Breast epithelium (tissue), 4 donors: ENCODE results near the gene KCTD15. TPM values are rescaled to one million over a fixed set of nuclear protein-coding genes. Genes with fewer than 3 reads are reported as not detected.

Experiments
- DNase-seq, 2 donors: peaks; one replicate each; pipeline ENCODE4 v3.0.0-alpha.2; 2019; ENCODE audit warnings: low spot score in 2 of 2
- H3K27ac ChIP-seq, 2 donors: fragments of 200-600 bp; sonication (generic) in 1 of 2; one replicate each; pipeline ENCODE4 v1.5.1; 2016 to 2019; ENCODE audit warnings: mild to moderate bottlenecking in 1 of 2
- H3K27me3 ChIP-seq, 2 donors: fragments of 200-600 bp; sonication (generic) in 1 of 2; one replicate each; pipeline versions ENCODE4 v1.5.1 to v1.6.0; 2017 to 2019; ENCODE audit warnings: control low read depth in 1 of 2, mild to moderate bottlenecking in 1 of 2
- H3K36me3 ChIP-seq: fragments of 200-600 bp; one replicate; pipeline ENCODE4 v1.5.1; 2019
- H3K4me1 ChIP-seq, 2 donors: fragments of 200-600 bp; sonication (generic); one replicate each; pipeline ENCODE4 v1.5.1; 2016 to 2019; ENCODE audit warnings: control low read depth in 1 of 2
- H3K4me3 ChIP-seq, 3 donors: fragments of 200-600 bp; sonication (generic); 1 replicate in 2 of 3; 2 replicates in 1 of 3; pipeline ENCODE4 v1.5.1; 2016 to 2019; ENCODE audit warnings: mild to moderate bottlenecking in 3 of 3, moderate library complexity in 2 of 3
- H3K9me3 ChIP-seq, 2 donors: fragments of 200-600 bp; sonication (generic) in 1 of 2; one replicate each; pipeline ENCODE4 v1.5.1; 2016 to 2019; ENCODE audit warnings: control low read depth in 1 of 2
- POLR2A ChIP-seq: fragments of 450-650 bp; IDR thresholded peaks from one replicate; pipeline ENCODE4 v1.6.1; 2016; ENCODE audit warnings: antibody characterized with exemption, mild to moderate bottlenecking, moderate library complexity
- POLR2AphosphoS5 ChIP-seq, 3 donors: sonication (generic); formaldehyde crosslinking; IDR thresholded peaks; one replicate each; pipeline ENCODE4 v1.6.1; 2017; ENCODE audit warnings: antibody characterized with exemption in 3 of 3
- intact Hi-C: fragments of 100-400 bp; cut with DNase I; formaldehyde crosslinking; loops from one replicate; pipeline ENCODE4 v1.15.1; 2023; ENCODE audit warnings: low total_unique reads
- total RNA-seq, 3 donors: library from RNA; depleted of rRNA; stranded (reverse); fragments of >200 nt; gene quantifications; one replicate each; pipeline ENCODE4 v1.1.0, GENCODE V29; 2016
- TF ChIP-seq, protein P1 (sequence below), 3 donors: fragments of 450-650 bp; IDR thresholded peaks; one replicate each; pipeline ENCODE4 v1.5.1; 2016 to 2017; ENCODE audit warnings: antibody characterized with exemption in 3 of 3, mild to moderate bottlenecking in 3 of 3, moderate library complexity in 3 of 3

KCTD15 gene
- total RNA-seq, 3 donors from 2014 or later, result 14.6 to 52.4 (median 36.1) TPM

DNA sequence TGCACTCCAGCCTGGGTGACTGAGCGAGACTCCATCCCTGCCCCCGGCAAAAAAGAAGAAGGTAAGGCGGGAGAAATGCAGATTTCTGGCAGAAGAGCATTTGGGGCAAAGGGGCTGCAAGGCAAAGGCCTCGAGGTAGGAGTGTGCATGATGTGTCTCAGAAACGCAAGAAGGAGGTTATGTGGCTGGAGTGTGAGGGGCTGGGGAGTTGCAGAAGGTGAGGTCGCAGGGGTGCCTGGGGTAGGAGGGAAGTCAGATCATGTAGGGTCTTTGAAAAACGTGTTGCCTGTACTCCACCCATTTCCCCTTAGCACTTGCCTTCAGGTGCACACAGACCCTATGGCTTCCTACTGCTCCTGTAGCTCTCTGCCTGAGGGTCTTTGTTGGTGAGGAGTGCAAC is 29.9 kb downstream of the KCTD15 start:
- H3K4me3 ChIP-seq, result no peak overlapping the region
- no peaks in the 10 kb centered on the region for H3K9me3 ChIP-seq
- no peaks in the 10 kb centered on the region for H3K36me3 ChIP-seq
- DNase-seq, result no peak
- no peak overlapping the region for H3K27ac ChIP-seq
- TF ChIP-seq POLR2A, result no peak
- no peak for TF ChIP-seq POLR2AphosphoS5 (IDR thresholded peaks at IDR 0.05)
- TF ChIP-seq, protein P1, sequence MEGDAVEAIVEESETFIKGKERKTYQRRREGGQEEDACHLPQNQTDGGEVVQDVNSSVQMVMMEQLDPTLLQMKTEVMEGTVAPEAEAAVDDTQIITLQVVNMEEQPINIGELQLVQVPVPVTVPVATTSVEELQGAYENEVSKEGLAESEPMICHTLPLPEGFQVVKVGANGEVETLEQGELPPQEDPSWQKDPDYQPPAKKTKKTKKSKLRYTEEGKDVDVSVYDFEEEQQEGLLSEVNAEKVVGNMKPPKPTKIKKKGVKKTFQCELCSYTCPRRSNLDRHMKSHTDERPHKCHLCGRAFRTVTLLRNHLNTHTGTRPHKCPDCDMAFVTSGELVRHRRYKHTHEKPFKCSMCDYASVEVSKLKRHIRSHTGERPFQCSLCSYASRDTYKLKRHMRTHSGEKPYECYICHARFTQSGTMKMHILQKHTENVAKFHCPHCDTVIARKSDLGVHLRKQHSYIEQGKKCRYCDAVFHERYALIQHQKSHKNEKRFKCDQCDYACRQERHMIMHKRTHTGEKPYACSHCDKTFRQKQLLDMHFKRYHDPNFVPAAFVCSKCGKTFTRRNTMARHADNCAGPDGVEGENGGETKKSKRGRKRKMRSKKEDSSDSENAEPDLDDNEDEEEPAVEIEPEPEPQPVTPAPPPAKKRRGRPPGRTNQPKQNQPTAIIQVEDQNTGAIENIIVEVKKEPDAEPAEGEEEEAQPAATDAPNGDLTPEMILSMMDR (IDR thresholded peaks at IDR 0.05), result no peak
- no peaks in the 10 kb centered on the region for H3K27me3 ChIP-seq
- intact Hi-C loops, result no loop called here
- H3K4me1 ChIP-seq, result no peaks in the 10 kb centered on the region

DNA sequence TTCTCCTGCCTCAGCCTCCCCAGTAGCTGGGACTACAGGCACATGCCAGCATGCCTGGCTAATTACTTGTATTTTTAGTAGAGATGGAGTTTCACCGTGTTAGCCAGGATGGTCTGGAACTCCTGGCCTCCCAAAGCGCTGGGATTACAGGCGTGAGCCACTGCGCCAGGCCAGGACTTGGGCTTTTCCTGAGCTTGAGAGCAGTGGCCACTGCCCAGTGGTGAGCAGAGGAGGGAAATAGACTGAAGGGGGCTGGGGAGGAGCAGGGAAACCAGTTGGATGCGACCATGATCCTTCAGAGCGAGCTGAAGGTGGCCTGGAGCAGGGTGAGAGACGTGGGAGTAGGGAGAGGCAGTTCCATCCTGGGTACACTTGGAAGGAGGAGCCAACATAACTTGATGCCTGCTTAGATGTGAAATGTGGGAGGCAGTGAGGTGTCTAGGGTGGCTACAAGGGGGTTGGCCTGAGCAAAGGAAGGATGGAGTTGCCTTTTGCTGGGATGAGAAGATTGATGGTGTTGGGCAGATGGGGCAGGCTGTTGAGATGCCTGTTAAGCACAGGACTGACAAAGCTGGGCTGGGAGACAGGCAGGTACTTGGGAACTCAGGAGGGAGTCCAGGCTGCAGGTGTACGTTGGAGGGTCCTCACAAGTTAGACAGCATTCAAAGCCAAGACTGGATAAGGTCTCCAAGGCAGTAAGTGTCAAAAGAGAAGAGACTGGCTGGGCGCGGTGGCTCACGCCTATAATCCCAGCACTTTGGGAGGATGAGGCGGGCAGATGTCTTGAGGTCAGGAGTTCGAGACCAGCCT is 31.8 kb downstream of the KCTD15 start:
- no peaks in the 10 kb centered on the region for H3K36me3 ChIP-seq
- intact Hi-C loops, result no loop called here
- no peak overlapping the region for H3K27ac ChIP-seq
- no peaks in the 10 kb centered on the region for H3K4me1 ChIP-seq
- no peaks in the 10 kb centered on the region for H3K9me3 ChIP-seq
- no peak overlapping the region for H3K4me3 ChIP-seq
- no peaks in the 10 kb centered on the region for H3K27me3 ChIP-seq
- DNase-seq, result peak in 1 of 2 donors; percentile 10
- TF ChIP-seq, protein P1 (IDR thresholded peaks at IDR 0.05), result no peak
- TF ChIP-seq POLR2A (no peak), POLR2AphosphoS5 (IDR thresholded peaks at IDR 0.05) (no peak)

DNA sequence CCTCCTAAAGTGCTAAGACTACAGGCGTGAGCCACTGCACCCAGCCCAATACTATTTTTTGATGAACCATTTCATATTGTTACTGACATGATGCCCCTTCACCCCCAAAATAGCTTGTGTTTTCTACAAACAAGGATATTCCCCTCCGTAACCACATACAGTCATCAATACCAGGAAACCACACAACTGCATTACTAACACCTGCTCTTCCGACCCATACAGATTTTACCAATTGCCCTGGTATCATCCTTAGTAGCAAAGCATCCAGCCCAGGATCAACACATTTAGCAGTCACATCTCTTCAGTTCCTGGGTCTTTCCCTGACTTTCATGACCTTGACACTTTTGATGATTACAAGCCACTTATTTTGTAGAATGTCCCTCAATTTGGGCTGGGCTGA is 33.6 kb downstream of the KCTD15 start:
- TF ChIP-seq POLR2AphosphoS5 (IDR thresholded peaks at IDR 0.05), result no peak
- TF ChIP-seq, protein P1 (IDR thresholded peaks at IDR 0.05), result no peak
- no peak for TF ChIP-seq POLR2A
- Histone ChIP-seq H3K4me1 (no peaks in the 10 kb centered on the region), H3K9me3 (no peaks in the 10 kb centered on the region), H3K4me3 (no peak overlapping the region), H3K36me3 (no peaks in the 10 kb centered on the region), H3K27me3 (no peaks in the 10 kb centered on the region), H3K27ac (no peak overlapping the region)
- no peak for DNase-seq
- intact Hi-C loops, result no loop called here

DNA sequence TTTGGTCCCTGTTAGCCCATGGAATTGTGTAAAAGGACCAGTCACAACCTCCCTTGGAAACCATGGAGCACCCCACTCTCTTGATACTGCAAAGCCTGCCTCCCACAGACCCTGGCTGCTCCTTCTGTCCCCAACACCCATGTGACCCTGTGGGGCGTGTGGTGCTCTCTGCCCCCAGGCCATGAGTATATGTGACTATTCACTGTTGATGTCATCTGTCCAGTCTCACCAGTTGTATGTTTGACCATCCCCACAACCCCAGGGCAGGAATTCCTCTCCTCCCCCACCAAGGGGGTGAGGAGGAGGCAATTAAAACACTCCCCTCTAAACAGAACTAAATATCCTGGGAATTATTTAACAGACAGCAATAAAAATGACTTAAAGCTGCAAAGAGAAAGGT is 35.2 kb downstream of the KCTD15 start:
- Histone ChIP-seq H3K27me3 (no peaks in the 10 kb centered on the region), H3K36me3 (no peaks in the 10 kb centered on the region), H3K9me3 (no peaks in the 10 kb centered on the region), H3K27ac (no peak overlapping the region), H3K4me1 (no peaks in the 10 kb centered on the region), H3K4me3 (no peak overlapping the region)
- DNase-seq, result peak in 1 of 2 donors; percentile 14
- TF ChIP-seq, protein P1 (IDR thresholded peaks at IDR 0.05), result no peak
- TF ChIP-seq POLR2AphosphoS5 (IDR thresholded peaks at IDR 0.05) (no peak), POLR2A (no peak)
- intact Hi-C loops, result no loop called here

DNA sequence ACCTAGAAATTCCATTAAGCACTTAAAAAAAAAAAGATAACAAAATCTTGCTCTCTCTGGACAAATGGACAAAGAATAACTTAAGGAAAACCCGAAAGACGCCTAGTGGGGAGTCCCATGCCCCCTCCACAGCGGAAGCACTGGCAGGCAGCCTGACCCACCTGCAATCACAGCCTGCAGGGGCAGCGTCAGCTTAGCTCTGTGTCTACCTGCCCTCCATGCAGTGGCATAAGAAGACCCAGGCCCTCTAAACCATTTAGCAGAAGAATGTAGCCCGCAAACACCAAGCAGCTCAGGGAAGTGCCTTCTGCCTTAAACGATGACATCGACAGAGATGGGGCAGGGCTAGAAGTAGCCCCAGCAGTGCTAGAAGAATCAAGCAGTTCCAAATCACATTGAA is 36.0 kb downstream of the KCTD15 start:
- Histone ChIP-seq H3K36me3 (no peaks in the 10 kb centered on the region), H3K27me3 (no peaks in the 10 kb centered on the region), H3K4me3 (no peak overlapping the region), H3K9me3 (no peaks in the 10 kb centered on the region), H3K27ac (no peak overlapping the region), H3K4me1 (no peaks in the 10 kb centered on the region)
- no peak for DNase-seq
- TF ChIP-seq POLR2AphosphoS5 (IDR thresholded peaks at IDR 0.05), result no peak
- TF ChIP-seq, protein P1 (IDR thresholded peaks at IDR 0.05), result no peak
- TF ChIP-seq POLR2A, result no peak
- intact Hi-C loops, result no loop called here
